SKM-1 (cell line): ENCODE measurements around the gene RAB27A.
"Not testable (repeated sequence)": the region's sequence is repeated elsewhere in the genome, so short reads cannot be mapped to it uniquely, and the experiment has no call there.

ENCODE experiments used
- DNase-seq: peaks from one replicate; lab custom pipeline; 2025; ENCODE audit not compliant: unreplicated experiment; lab: John Stamatoyannopoulos, UW

Gene RAB27A

GRCh38 chr15:55252201-55252600 is 37.4 kb downstream of the RAB27A start:
- not testable (repeated sequence) for DNase-seq

GRCh38 chr15:55250941-55251340 is 38.7 kb downstream of the RAB27A start:
- DNase-seq: peak; percentile 45

- DNase-seq: peak; percentile 87
Observed at GRCh38 chr15:55250392-55250791, 39.2 kb downstream of the RAB27A start.

GRCh38 chr15:55249885-55250284 is 39.7 kb downstream of the RAB27A start:
- DNase-seq: not testable (repeated sequence)

GRCh38 chr15:55248895-55249294 is 40.7 kb downstream of the RAB27A start:
- DNase-seq: no peak

GRCh38 chr15:55247766-55248427 is 41.7 kb downstream of the RAB27A start:
- DNase-seq: no peak

- peak; percentile 20 for DNase-seq
Observed at GRCh38 chr15:55247311-55247710, 42.3 kb downstream of the RAB27A start.

GRCh38 chr15:55246567-55246966 is 43.0 kb downstream of the RAB27A start:
- DNase-seq: no peak

- DNase-seq: no peak
Observed at GRCh38 chr15:55245059-55245458, 44.6 kb downstream of the RAB27A start.

- DNase-seq: no peak
Observed at GRCh38 chr15:55241891-55242290, 47.7 kb downstream of the RAB27A start.

GRCh38 chr15:55241186-55241585 is 48.4 kb downstream of the RAB27A start:
- DNase-seq: no peak

GRCh38 chr15:55240125-55240760 is 49.4 kb downstream of the RAB27A start:
- no peak for DNase-seq

GRCh38 chr15:55239440-55240124 is 50.0 kb downstream of the RAB27A start:
- DNase-seq: no peak

- DNase-seq: no peak
Observed at GRCh38 chr15:55238877-55239276, 50.7 kb downstream of the RAB27A start.

- DNase-seq: no peak
Observed at GRCh38 chr15:55237219-55238130, 52.1 kb downstream of the RAB27A start.

- no peak for DNase-seq
Observed at GRCh38 chr15:55235546-55236036, 54.0 kb downstream of the RAB27A start.

- no peak for DNase-seq
Observed at GRCh38 chr15:55234800-55235104, 54.9 kb downstream of the RAB27A start.

- DNase-seq: no peak
Observed at GRCh38 chr15:55234104-55234799, 55.4 kb downstream of the RAB27A start.

GRCh38 chr15:55231455-55231854 is 58.2 kb downstream of the RAB27A start:
- DNase-seq: no peak

- no peak for DNase-seq
Observed at GRCh38 chr15:55230953-55231352, 58.7 kb downstream of the RAB27A start.
